PC-3 (cell line): ENCODE data around the gene TTC23.

Experiments
- EZH2 ChIP-seq: fragments of 300-600 bp; sonication (generic); IDR thresholded peaks from one replicate; pipeline ENCODE4 v1.6.1; 2017; ENCODE audit warnings: antibody characterized with exemption, mild to moderate bottlenecking, low read length; ENCODE audit not compliant: unreplicated experiment
- TF ChIP-seq, protein P1 (sequence below): fragments of 300-600 bp; sonication (generic); conservative IDR thresholded peaks from 2 replicates; pipeline ENCODE4 v1.5.1; 2017; ENCODE audit warnings: antibody characterized with exemption, low read depth, mild to moderate bottlenecking, low read length

DNA sequence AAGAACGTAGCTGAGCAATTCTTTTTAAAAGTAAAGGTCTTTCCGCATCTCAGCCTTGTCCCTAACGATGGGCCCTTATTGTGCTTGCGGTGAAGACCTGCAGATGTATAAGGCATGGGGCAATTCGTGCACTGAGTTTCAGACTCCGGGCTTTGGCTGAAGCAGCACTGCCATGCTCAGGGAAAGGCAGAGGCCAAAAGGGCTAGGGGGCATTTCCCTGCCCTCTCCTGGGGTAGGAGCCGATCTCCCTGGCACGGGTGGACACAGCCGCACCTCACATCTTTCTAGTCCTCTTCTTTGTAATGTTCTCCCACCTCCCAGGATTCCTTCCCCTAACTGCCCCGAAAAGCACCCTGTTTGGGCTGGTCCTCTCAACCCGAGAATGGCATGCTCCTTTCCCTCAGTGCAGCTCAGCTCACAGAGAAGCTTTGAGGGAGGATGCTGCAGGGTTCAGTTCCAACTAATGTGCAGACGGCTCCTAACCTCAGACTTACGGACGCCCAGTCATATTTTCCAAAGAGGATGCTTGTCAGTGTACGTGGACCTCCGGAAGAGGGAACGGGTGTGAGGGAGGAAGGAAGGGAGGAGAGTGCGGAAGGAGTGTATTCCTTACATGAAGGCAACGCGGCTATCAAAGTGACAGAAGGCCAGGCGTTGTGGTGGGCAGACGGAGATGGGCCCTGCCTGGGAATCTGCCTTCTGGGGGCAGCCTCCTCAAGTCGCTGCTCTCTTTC is 83.3 kb downstream of the TTC23 start:
- TF ChIP-seq, protein P1, sequence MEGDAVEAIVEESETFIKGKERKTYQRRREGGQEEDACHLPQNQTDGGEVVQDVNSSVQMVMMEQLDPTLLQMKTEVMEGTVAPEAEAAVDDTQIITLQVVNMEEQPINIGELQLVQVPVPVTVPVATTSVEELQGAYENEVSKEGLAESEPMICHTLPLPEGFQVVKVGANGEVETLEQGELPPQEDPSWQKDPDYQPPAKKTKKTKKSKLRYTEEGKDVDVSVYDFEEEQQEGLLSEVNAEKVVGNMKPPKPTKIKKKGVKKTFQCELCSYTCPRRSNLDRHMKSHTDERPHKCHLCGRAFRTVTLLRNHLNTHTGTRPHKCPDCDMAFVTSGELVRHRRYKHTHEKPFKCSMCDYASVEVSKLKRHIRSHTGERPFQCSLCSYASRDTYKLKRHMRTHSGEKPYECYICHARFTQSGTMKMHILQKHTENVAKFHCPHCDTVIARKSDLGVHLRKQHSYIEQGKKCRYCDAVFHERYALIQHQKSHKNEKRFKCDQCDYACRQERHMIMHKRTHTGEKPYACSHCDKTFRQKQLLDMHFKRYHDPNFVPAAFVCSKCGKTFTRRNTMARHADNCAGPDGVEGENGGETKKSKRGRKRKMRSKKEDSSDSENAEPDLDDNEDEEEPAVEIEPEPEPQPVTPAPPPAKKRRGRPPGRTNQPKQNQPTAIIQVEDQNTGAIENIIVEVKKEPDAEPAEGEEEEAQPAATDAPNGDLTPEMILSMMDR: no peak
- TF ChIP-seq EZH2: no peak
